B cell (primary cell): ENCODE data around the gene NUDT7. TPM values are rescaled to one million over a fixed set of nuclear protein-coding genes. Genes with fewer than 3 reads are reported as not detected.

ENCODE experiments used
- ATAC-seq: fragments of 200-7000 bp; cut with Tn5 transposase; one replicate; pipeline ENCODE4 v1.10.0; 2021; ENCODE audit warnings: low read depth, mild to moderate bottlenecking, moderate number of reproducible peaks, moderate library complexity
- CTCF ChIA-PET: fragments of 350-600 bp; sonication (Branson Sonifier 250); formaldehyde crosslinking; loops from one replicate; lab custom pipeline; 2021; ENCODE audit warnings: antibody characterized with exemption, inconsistent platforms; lab: Charles Lee
- POLR2A ChIA-PET: fragments of 350-600 bp; sonication (Branson Sonifier 250); formaldehyde crosslinking; loops from one replicate; lab custom pipeline; 2021; ENCODE audit warnings: antibody characterized with exemption; lab: Charles Lee
- DNase-seq: peaks from one replicate; pipeline ENCODE4 v3.0.0; 2013
- H2AFZ ChIP-seq: 2 replicates; pipeline ENCODE4 v1.6.1; 2012; ENCODE audit warnings: mild to moderate bottlenecking, low read depth, low read length; ENCODE audit not compliant: insufficient read depth, poor library complexity, severe bottlenecking
- H3K27ac ChIP-seq, 2 donors: 1 replicate in 1 of 2; 2 replicates in 1 of 2; pipeline ENCODE4 v1.5.1; 2012 to 2013; ENCODE audit warnings: low read length in 2 of 2, mild to moderate bottlenecking in 2 of 2, moderate library complexity in 1 of 2
- H3K27me3 ChIP-seq, 4 experiments: fragments of 200-600 bp in 1 of 4; sonication (generic) in 1 of 4; replicated peaks in 1 of 4; 1 replicate in 2 of 4; 2 replicates in 2 of 4; pipeline versions ENCODE4 v1.6.1 to v1.7.0; 2013 to 2016; ENCODE audit warnings: low read length in 3 of 4, mild to moderate bottlenecking in 2 of 4, mixed read lengths in 1 of 4, moderate library complexity in 1 of 4; ENCODE audit not compliant: insufficient read depth in 4 of 4, control insufficient read depth in 3 of 4; ENCODE audit errors: control extremely low read depth in 1 of 4
- H3K36me3 ChIP-seq, 2 experiments: replicated peaks in 1 of 2; 1 replicate in 1 of 2; 2 replicates in 1 of 2; pipeline versions ENCODE4 v1.6.1 to v1.7.1; 2013; ENCODE audit warnings: low read length in 1 of 2; ENCODE audit not compliant: insufficient read depth in 2 of 2, control insufficient read depth in 1 of 2; ENCODE audit errors: control extremely low read depth in 1 of 2, extremely low read depth in 1 of 2
- H3K4me1 ChIP-seq, 2 donors: fragments of 200-600 bp in 1 of 2; sonication (generic) in 1 of 2; 1 replicate in 1 of 2; 2 replicates in 1 of 2; pipeline versions ENCODE4 v1.5.1 to v1.6.1; 2013 to 2017; ENCODE audit warnings: low read length in 2 of 2; ENCODE audit not compliant: control insufficient read depth in 2 of 2, insufficient read depth in 2 of 2
- H3K4me2 ChIP-seq: replicated peaks from 2 replicates; pipeline ENCODE3; 2012; ENCODE audit warnings: mild to moderate bottlenecking, low read depth, low read length; ENCODE audit not compliant: poor library complexity, severe bottlenecking
- H3K4me3 ChIP-seq, 5 experiments: fragments of 200-600 bp in 1 of 5; sonication (generic) in 1 of 5; 1 replicate in 3 of 5; 2 replicates in 2 of 5; pipeline versions ENCODE4 v1.5.1 to v1.7.0; 2011 to 2016; ENCODE audit warnings: low read length in 4 of 5, mild to moderate bottlenecking in 4 of 5, low read depth in 2 of 5, control low read depth in 1 of 5, moderate library complexity in 1 of 5; ENCODE audit not compliant: insufficient read depth in 1 of 5; ENCODE audit errors: control extremely low read depth in 1 of 5, extremely low read depth in 1 of 5
- H3K79me2 ChIP-seq: fragments of 200-600 bp; sonication (generic); one replicate; pipeline ENCODE4 v1.6.0; 2016; ENCODE audit warnings: low read length; ENCODE audit not compliant: control insufficient read depth, insufficient read depth
- H3K9ac ChIP-seq: fragments of 200-600 bp; sonication (generic); 2 replicates; pipeline ENCODE4 v1.6.1; 2017; ENCODE audit warnings: mild to moderate bottlenecking, low read length, moderate library complexity
- H3K9me3 ChIP-seq, 3 donors: one replicate each; pipeline versions ENCODE4 v1.6.1 to v1.7.1; 2013; ENCODE audit warnings: low read length in 2 of 3; ENCODE audit not compliant: control insufficient read depth in 2 of 3, insufficient read depth in 1 of 3; ENCODE audit errors: control extremely low read depth in 1 of 3
- H4K20me1 ChIP-seq: 2 replicates; pipeline ENCODE4 v1.6.0; 2012; ENCODE audit warnings: mild to moderate bottlenecking, low read length; ENCODE audit not compliant: insufficient read depth, control insufficient read depth, poor library complexity, severe bottlenecking
- H3K27ac Mint-ChIP-seq: one replicate; pipeline ENCODE4 v1.8.0; 2021; ENCODE audit warnings: mixed read lengths
- H3K27me3 Mint-ChIP-seq: one replicate; pipeline ENCODE4 v1.8.0; 2021; ENCODE audit warnings: mixed read lengths
- H3K4me1 Mint-ChIP-seq: one replicate; pipeline ENCODE4 v1.8.0; 2021; ENCODE audit warnings: mixed read lengths
- H3K4me3 Mint-ChIP-seq: one replicate; pipeline ENCODE4 v1.8.0; 2021; ENCODE audit warnings: mixed read lengths
- H3K9me3 Mint-ChIP-seq: one replicate; pipeline ENCODE4 v1.8.0; 2022; ENCODE audit warnings: mixed read lengths; ENCODE audit not compliant: insufficient read depth
- CTCF ChIP-seq: fragments of 200-600 bp; IDR thresholded peaks from one replicate; pipeline ENCODE4 v1.8.0; 2022; ENCODE audit warnings: antibody characterized with exemption, mild to moderate bottlenecking
- EZH2 ChIP-seq: IDR thresholded peaks from 2 replicates; pipeline ENCODE4 v1.6.1; 2012; ENCODE audit warnings: borderline replicate concordance, low read depth, mild to moderate bottlenecking, moderate library complexity, low read length; ENCODE audit not compliant: insufficient read depth, poor library complexity, severe bottlenecking
- WGBS: methylation state at CpG from one replicate; pipeline ENCODE4 v1.1.5; 2013; ENCODE audit warnings: missing lambda C conversion rate; ENCODE audit not compliant: insufficient coverage; 5-methylcytosine and 5-hydroxymethylcytosine counted together
- intact Hi-C: fragments of 100-400 bp; cut with micrococcal nuclease; formaldehyde crosslinking; loops from one replicate; pipeline ENCODE4 v1.10.0; 2022
- polyA plus RNA-seq: library from polyadenylated mRNA; depleted of rRNA; stranded (reverse); fragments of >200 nt; gene quantifications from 2 replicates; pipeline ENCODE4 v1.2.3, GENCODE V29; 2012
- total RNA-seq, 2 donors: library from RNA; stranded (reverse); fragments of 120-200 nt in 1 of 2; gene quantifications; 1 replicate in 1 of 2; 2 replicates in 1 of 2; pipeline versions ENCODE4 v1.2.3 to v1.2.4, GENCODE V29; 2013 to 2022

Gene NUDT7
- total and polyA plus RNA-seq, 2 donors (not counting 1 experiment from before 2014, with no cell fraction given) = 4.8 to 8.4 TPM

GRCh38 chr16:77674888-77675287 lies 47.4 kb upstream of the NUDT7 start:
- DNase-seq = no peak
- Histone ChIP-seq H3K9me3 (no peaks in the 10 kb centered on the region), H3K4me1 (peaks cover 0 to 3% of the 10 kb centered on the region in 2 donors), H3K4me2 (no peak overlapping the region), H4K20me1 (no peaks in the 10 kb centered on the region), H3K27ac (no peak overlapping the region), H2AFZ (no peak overlapping the region), H3K4me3 (no peak overlapping the region), H3K9ac (no peak overlapping the region), H3K27me3 (no peaks in the 10 kb centered on the region), H3K79me2 (no peaks in the 10 kb centered on the region), H3K36me3 (no peaks in the 10 kb centered on the region)
- Mint-ChIP-seq H3K4me3 (no peak overlapping the region), H3K9me3 (no peaks in the 10 kb centered on the region), H3K4me1 (peaks cover 3% of the 10 kb centered on the region), H3K27ac (no peak overlapping the region), H3K27me3 (no peaks in the 10 kb centered on the region)
- ChIA-PET POLR2A (no interaction called here), CTCF (interaction anchor here (0.7 to 4.8 kb wide), 12 partner anchors 9 to 428 kb away, joined by 3 to 65 read pairs (median 4); partner anchors contain the start of genes NUDT7 and WWOX)
- ATAC-seq = no peak
- 70% methylated on average over 2 of the region's 4 CpGs for WGBS
- intact Hi-C loops = loop anchor here (1.0 kb wide), 2 partner anchors 47 to 328 kb away; partner anchors contain the start of gene NUDT7
- TF ChIP-seq CTCF (no peak), EZH2 (no peak)

GRCh38 chr16:77675464-77676324 lies 46.6 kb upstream of the NUDT7 start:
- Mint-ChIP-seq H3K27me3 (no peaks in the 10 kb centered on the region), H3K9me3 (no peaks in the 10 kb centered on the region), H3K4me3 (no peak overlapping the region), H3K27ac (no peak overlapping the region), H3K4me1 (peaks cover 6% of the 10 kb centered on the region)
- Histone ChIP-seq H3K9ac (no peak overlapping the region), H3K4me1 (peaks cover 0 to 3% of the 10 kb centered on the region in 2 donors), H3K4me2 (no peak overlapping the region), H3K79me2 (no peaks in the 10 kb centered on the region), H3K4me3 (no peak overlapping the region), H2AFZ (no peak overlapping the region), H3K9me3 (no peaks in the 10 kb centered on the region), H3K36me3 (no peaks in the 10 kb centered on the region), H3K27me3 (no peaks in the 10 kb centered on the region), H3K27ac (no peak overlapping the region), H4K20me1 (no peaks in the 10 kb centered on the region)
- ATAC-seq = peak; percentile 57
- intact Hi-C loops = loop anchor here (1.0 kb wide), 2 partner anchors 47 to 328 kb away; partner anchors contain the start of gene NUDT7
- 19% methylated on average over 8 of the region's 15 CpGs for WGBS
- TF ChIP-seq CTCF (peak; percentile 95), EZH2 (no peak)
- ChIA-PET CTCF (interaction anchor here (0.7 to 4.8 kb wide), 11 partner anchors 9 to 427 kb away, joined by 3 to 65 read pairs (median 4); partner anchors contain the start of genes NUDT7 and WWOX), POLR2A (no interaction called here)
- peak; percentile 74 for DNase-seq
